Cardiac septum (tissue), 1 donor: ENCODE measurements around the gene LBR. TPM values are rescaled to one million over a fixed set of nuclear protein-coding genes. Genes with fewer than 3 reads are reported as not detected.

ENCODE experiments used
- DNase-seq: peaks from one replicate; pipeline ENCODE4 v3.0.0-alpha.2; 2020; ENCODE audit warnings: low spot score
- intact Hi-C: fragments of 100-400 bp; cut with DNase I; formaldehyde crosslinking; loops from one replicate; pipeline ENCODE4 v1.14.0; 2022
- total RNA-seq: library from RNA; stranded (reverse); fragmentation: NEBNext Ultra II Directional; extraction: Animal tissue kit (Norgen Biotek cat#: 25700); gene quantifications from one replicate; pipeline ENCODE4 v1.2.1, GENCODE V29; 2021
- donor health status: DM: no; HTN: no; CAD: no.

Gene LBR
- total RNA-seq, 1 donor from 2014 or later: 13.7 TPM

GRCh38 chr1:225428068-225428880, 436 bp upstream of the LBR start:
- peak; percentile 98 for DNase-seq
- intact Hi-C loops: loop anchor here (5.0 kb wide), 1 partner anchor 494 kb away; the partner anchor contains the start of gene PYCR2

GRCh38 chr1:225426395-225427234, 1.2 kb downstream of the LBR start:
- intact Hi-C loops: loop anchor here (5.0 kb wide), 1 partner anchor 496 kb away; the partner anchor contains the start of gene PYCR2
- peak; percentile 86 for DNase-seq

GRCh38 chr1:225425201-225425786, 2.5 kb downstream of the LBR start:
- DNase-seq: no peak
- intact Hi-C loops: loop anchor here (5.0 kb wide), 1 partner anchor 497 kb away; the partner anchor contains the start of gene PYCR2

GRCh38 chr1:225424562-225425200, 3.2 kb downstream of the LBR start:
- DNase-seq: no peak
- intact Hi-C loops: loop anchor here (5.0 kb wide), 1 partner anchor 498 kb away; the partner anchor contains the start of gene PYCR2

GRCh38 chr1:225423518-225423855, 4.4 kb downstream of the LBR start:
- intact Hi-C loops: no loop called here
- no peak for DNase-seq

- intact Hi-C loops: no loop called here
- DNase-seq: no peak
These were observed 4.9 kb downstream of the LBR start for GRCh38 chr1:225422795-225423517.

- intact Hi-C loops: no loop called here
- DNase-seq: no peak
These were observed 5.7 kb downstream of the LBR start for GRCh38 chr1:225422031-225422605.

GRCh38 chr1:225418598-225418997, 9.2 kb downstream of the LBR start:
- intact Hi-C loops: no loop called here
- no peak for DNase-seq

GRCh38 chr1:225418059-225418458, 9.8 kb downstream of the LBR start:
- intact Hi-C loops: no loop called here
- DNase-seq: no peak

- intact Hi-C loops: no loop called here
- no peak for DNase-seq
These were observed 11.7 kb downstream of the LBR start for GRCh38 chr1:225415967-225416745.

GRCh38 chr1:225415307-225415706, 12.5 kb downstream of the LBR start:
- DNase-seq: no peak
- intact Hi-C loops: no loop called here

- intact Hi-C loops: no loop called here
- no peak for DNase-seq
These were observed 14.0 kb downstream of the LBR start for GRCh38 chr1:225413708-225414375.

- intact Hi-C loops: no loop called here
These were observed 15.0 kb downstream of the LBR start for GRCh38 chr1:225412803-225413351.

GRCh38 chr1:225412321-225412720, 15.5 kb downstream of the LBR start:
- DNase-seq: no peak
- intact Hi-C loops: no loop called here

More at GRCh38 chr1:225412803-225413351, 15.0 kb downstream of the LBR start:
- no peak for DNase-seq

GRCh38 chr1:225410036-225410435, 17.8 kb downstream of the LBR start:
- intact Hi-C loops: no loop called here
- no peak for DNase-seq

GRCh38 chr1:225409051-225409450, 18.8 kb downstream of the LBR start:
- no peak for DNase-seq
- intact Hi-C loops: no loop called here

- intact Hi-C loops: no loop called here
- DNase-seq: no peak
These were observed 19.6 kb downstream of the LBR start for GRCh38 chr1:225408249-225408648.
